SU-DHL-6 (cell line): Measurements from ENCODE around the gene BMPR1A.

ENCODE experiments used
- H2AFZ ChIP-seq: fragments of 200-600 bp; sonication (generic); 2 replicates; pipeline ENCODE4 v1.6.1; 2014; ENCODE audit warnings: low read depth, mild to moderate bottlenecking, moderate library complexity, mixed read lengths, antibody characterized with exemption, low read length; ENCODE audit not compliant: severe bottlenecking
- H3F3A ChIP-seq: fragments of 200-600 bp; shearing (Covaris generic); 2 replicates; pipeline ENCODE4 v1.6.0; 2016; ENCODE audit warnings: antibody characterized with exemption, mild to moderate bottlenecking; ENCODE audit not compliant: insufficient read depth
- H3K27ac ChIP-seq: fragments of 200-600 bp; sonication (generic); 2 replicates; pipeline ENCODE4 v1.5.1; 2016; ENCODE audit warnings: low read depth, mild to moderate bottlenecking, low read length, moderate library complexity, mixed read lengths
- H3K27me3 ChIP-seq: fragments of 200-600 bp; sonication (generic), shearing (Covaris generic); 2 replicates; pipeline ENCODE4 v1.6.0; 2014; ENCODE audit warnings: mild to moderate bottlenecking, low read length
- H3K36me3 ChIP-seq: fragments of 200-600 bp; sonication (generic); 2 replicates; pipeline ENCODE4 v1.6.1; 2014; ENCODE audit warnings: mild to moderate bottlenecking, low read length, mixed read lengths
- H3K4me2 ChIP-seq: fragments of 300-600, 200-600 bp; shearing (Covaris generic), sonication (generic); 2 replicates; pipeline ENCODE4 v1.6.0; 2014; ENCODE audit warnings: low read length, low read depth, mild to moderate bottlenecking; ENCODE audit not compliant: poor library complexity, severe bottlenecking
- H3K4me3 ChIP-seq: fragments of 200-600 bp; sonication (generic); 2 replicates; pipeline ENCODE4 v1.5.1; 2014; ENCODE audit warnings: antibody characterized with exemption, low read length, mild to moderate bottlenecking, mixed read lengths; ENCODE audit not compliant: insufficient read depth, poor library complexity, severe bottlenecking
- H3K79me2 ChIP-seq: fragments of 200-600 bp; sonication (generic); 2 replicates; pipeline ENCODE4 v1.6.1; 2014; ENCODE audit warnings: mild to moderate bottlenecking, low read length, moderate library complexity; ENCODE audit not compliant: insufficient read depth
- H3K9ac ChIP-seq: fragments of 200-600 bp; sonication (generic); 2 replicates; pipeline ENCODE4 v1.7.0; 2014; ENCODE audit warnings: mild to moderate bottlenecking, low read length
- H3K9me2 ChIP-seq: fragments of 200-600 bp; sonication (generic); replicated peaks from 2 replicates; pipeline ENCODE4 v1.6.1; 2014; ENCODE audit warnings: low read length; ENCODE audit not compliant: insufficient read depth
- H3K9me3 ChIP-seq: fragments of 200-600 bp; sonication (generic); 2 replicates; pipeline ENCODE4 v1.6.1; 2014; ENCODE audit warnings: low read length, mixed read lengths; ENCODE audit not compliant: insufficient read depth
- H4K20me1 ChIP-seq: fragments of 200-600 bp; sonication (generic); 2 replicates; pipeline ENCODE4 v1.6.1; 2014; ENCODE audit warnings: low read depth, mild to moderate bottlenecking, antibody characterized with exemption, low read length, moderate library complexity, mixed read lengths
- EZH2phosphoT487 ChIP-seq: fragments of 200-600 bp; sonication (generic), shearing (Covaris generic); conservative IDR thresholded peaks from 2 replicates; pipeline ENCODE4 v1.6.1; 2018; ENCODE audit warnings: mild to moderate bottlenecking, antibody characterized with exemption, low read length, moderate library complexity, mixed read lengths
- TF ChIP-seq, protein P1 (sequence below): fragments of 200-600 bp; sonication (generic); IDR thresholded peaks from one replicate; pipeline ENCODE4 v1.5.1; 2017; ENCODE audit warnings: antibody characterized with exemption, mild to moderate bottlenecking, low read length, moderate library complexity; ENCODE audit not compliant: insufficient read depth, poor library complexity, severe bottlenecking

Gene BMPR1A

DNA sequence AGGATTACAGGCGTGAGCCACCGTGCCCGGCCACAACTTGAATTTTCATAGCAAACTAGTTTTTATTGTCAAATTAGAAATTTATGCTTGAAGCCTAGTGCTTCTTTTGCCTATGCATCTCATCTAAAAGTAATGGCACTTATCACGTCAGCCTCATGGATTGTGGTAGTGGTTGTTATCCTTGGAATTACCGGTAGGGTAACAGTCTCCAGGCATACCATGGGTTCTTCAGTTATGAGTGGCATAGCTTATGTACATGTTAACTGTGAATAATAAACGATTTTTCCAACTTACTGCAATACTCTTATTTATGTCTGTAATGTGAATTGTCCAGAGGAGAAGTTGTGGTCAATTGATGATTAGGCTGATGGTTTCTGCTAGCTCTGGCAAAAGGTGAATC, 63.1 kb downstream of the BMPR1A start:
- no peak overlapping the region for H3K4me2 ChIP-seq
- H2AFZ ChIP-seq, result no peak overlapping the region
- TF ChIP-seq EZH2phosphoT487, result no peak
- TF ChIP-seq, protein P1, sequence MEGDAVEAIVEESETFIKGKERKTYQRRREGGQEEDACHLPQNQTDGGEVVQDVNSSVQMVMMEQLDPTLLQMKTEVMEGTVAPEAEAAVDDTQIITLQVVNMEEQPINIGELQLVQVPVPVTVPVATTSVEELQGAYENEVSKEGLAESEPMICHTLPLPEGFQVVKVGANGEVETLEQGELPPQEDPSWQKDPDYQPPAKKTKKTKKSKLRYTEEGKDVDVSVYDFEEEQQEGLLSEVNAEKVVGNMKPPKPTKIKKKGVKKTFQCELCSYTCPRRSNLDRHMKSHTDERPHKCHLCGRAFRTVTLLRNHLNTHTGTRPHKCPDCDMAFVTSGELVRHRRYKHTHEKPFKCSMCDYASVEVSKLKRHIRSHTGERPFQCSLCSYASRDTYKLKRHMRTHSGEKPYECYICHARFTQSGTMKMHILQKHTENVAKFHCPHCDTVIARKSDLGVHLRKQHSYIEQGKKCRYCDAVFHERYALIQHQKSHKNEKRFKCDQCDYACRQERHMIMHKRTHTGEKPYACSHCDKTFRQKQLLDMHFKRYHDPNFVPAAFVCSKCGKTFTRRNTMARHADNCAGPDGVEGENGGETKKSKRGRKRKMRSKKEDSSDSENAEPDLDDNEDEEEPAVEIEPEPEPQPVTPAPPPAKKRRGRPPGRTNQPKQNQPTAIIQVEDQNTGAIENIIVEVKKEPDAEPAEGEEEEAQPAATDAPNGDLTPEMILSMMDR, result no peak
- no peak overlapping the region for H3K9ac ChIP-seq
- no peaks in the 10 kb centered on the region for H4K20me1 ChIP-seq
- H3K4me3 ChIP-seq, result no peak overlapping the region
- peaks cover 30% of the 10 kb centered on the region for H3K79me2 ChIP-seq
- H3K27ac ChIP-seq, result no peak overlapping the region
- no peaks in the 10 kb centered on the region for H3K27me3 ChIP-seq
- no peaks in the 10 kb centered on the region for H3K9me3 ChIP-seq
- no peaks in the 10 kb centered on the region for H3K9me2 ChIP-seq
- H3K36me3 ChIP-seq, result no peaks in the 10 kb centered on the region
- H3F3A ChIP-seq, result no peaks in the 10 kb centered on the region

DNA sequence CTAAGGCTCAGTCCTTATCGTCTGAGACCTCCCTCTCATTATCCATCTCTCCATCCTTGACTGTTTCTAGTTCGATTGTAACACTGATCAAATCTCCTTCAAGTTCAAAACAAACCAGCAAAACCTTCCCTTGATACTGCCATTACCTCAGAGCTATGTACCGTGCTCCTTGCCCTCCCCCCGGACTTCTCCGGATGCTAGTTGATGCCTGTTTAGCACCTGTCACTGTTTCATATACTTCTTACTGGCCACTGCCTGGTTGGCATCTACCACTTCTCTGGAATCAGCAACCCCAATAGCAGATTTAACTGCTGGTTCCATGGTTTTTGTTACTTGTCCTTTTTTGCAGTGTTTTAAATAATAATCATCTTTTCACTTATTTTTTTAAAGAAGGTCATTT, 64.1 kb downstream of the BMPR1A start:
- peaks cover 30% of the 10 kb centered on the region for H3K79me2 ChIP-seq
- no peak overlapping the region for H3K4me3 ChIP-seq
- H3F3A ChIP-seq, result no peaks in the 10 kb centered on the region
- no peaks in the 10 kb centered on the region for H3K36me3 ChIP-seq
- no peaks in the 10 kb centered on the region for H3K9me2 ChIP-seq
- TF ChIP-seq, protein P1, result no peak
- TF ChIP-seq EZH2phosphoT487, result no peak
- H2AFZ ChIP-seq, result no peak overlapping the region
- H3K9ac ChIP-seq, result no peak overlapping the region
- no peaks in the 10 kb centered on the region for H3K9me3 ChIP-seq
- H3K27ac ChIP-seq, result no peak overlapping the region
- no peaks in the 10 kb centered on the region for H3K27me3 ChIP-seq
- no peak overlapping the region for H3K4me2 ChIP-seq
- H4K20me1 ChIP-seq, result no peaks in the 10 kb centered on the region; the same call in 1 of the 2 replicates

DNA sequence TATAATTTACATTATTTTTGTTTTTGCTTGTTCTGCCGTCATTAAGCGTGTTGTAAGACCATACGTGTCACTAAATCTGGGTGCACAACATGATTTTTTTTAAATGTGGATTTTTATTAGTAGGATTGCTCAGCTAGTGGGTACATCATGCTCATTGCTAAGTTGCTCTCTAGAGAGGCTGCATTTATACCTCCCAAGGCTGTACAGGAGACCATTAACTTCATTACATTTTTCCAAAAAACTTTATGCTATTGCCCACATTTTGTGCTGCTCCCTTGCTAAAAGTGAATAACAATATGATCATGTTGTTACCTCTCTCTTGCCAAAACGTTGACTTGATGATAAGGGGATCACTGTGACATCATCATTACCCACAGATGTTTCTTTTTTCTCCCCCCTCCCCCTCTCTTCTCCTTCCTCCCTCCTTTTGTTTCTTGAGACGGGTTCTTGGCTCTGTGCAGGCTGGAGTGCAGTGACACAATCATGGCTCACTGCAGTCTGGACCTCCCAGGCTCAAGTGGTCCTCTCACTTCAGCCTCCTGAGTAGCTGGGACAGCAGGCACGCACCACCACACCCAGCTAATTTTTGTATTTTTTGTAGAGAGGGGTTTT, 65.1 kb downstream of the BMPR1A start:
- Histone ChIP-seq H3K27ac (no peak overlapping the region), H3K9me2 (no peaks in the 10 kb centered on the region), H3K27me3 (no peaks in the 10 kb centered on the region), H4K20me1 (peaks cover 4% of the 10 kb centered on the region; the same call in 1 of the 2 replicates), H2AFZ (no peak overlapping the region), H3K4me2 (no peak overlapping the region), H3K79me2 (peaks cover 31% of the 10 kb centered on the region), H3K4me3 (no peak overlapping the region), H3K9ac (no peak overlapping the region), H3F3A (no peaks in the 10 kb centered on the region), H3K9me3 (no peaks in the 10 kb centered on the region), H3K36me3 (no peaks in the 10 kb centered on the region)
- TF ChIP-seq EZH2phosphoT487, result no peak
- TF ChIP-seq, protein P1, result no peak
